ENCODE data around the gene FKBP1B.
A peak's percentile ranks its signal among the peaks of the same experiment; 100 is the strongest.
"Not testable (repeated sequence)": the region's sequence is repeated elsewhere in the genome, so short reads cannot be mapped to it uniquely, and the experiment has no call there.

FKBP1B gene

DNA sequence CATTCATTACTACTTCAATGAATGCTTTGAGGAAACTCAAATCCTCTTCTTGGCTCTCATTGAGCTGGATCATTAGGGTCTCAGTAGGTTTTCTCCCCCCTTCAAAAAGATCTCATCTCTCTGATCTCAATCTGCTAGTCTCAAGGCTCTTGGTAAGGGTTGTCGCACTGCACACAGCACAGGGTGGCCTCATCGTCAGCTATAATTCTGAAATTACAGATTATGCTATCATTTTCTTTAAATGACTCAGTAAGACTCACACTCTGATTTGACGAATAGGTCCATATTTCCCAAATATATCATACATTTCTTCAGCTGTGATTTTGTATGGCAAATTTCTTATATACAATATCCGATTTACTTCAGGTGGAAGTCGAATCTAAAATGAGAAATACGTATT lies 24.3 kb downstream of the FKBP1B start:
- no peak for DNase-seq

DNA sequence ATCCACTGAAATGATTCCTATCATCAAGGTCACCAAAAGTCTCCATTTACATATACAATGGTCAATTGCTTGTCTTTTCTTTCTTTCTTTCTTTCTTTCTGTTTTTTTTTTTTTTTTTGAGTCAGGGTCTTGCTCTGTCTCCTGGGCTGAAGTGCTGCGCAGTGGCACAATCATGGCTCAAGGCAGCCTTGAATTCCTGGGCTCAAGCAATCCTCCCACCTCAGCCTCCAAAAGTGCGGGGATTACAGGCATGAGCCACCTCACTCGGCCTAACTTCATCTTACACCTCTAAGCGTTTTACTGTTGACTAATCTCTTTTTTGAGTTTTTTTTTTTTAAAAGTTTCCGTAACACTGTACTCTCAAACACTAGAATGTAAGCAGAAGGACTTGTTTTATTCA lies 25.7 kb downstream of the FKBP1B start:
- no peak for DNase-seq

DNA sequence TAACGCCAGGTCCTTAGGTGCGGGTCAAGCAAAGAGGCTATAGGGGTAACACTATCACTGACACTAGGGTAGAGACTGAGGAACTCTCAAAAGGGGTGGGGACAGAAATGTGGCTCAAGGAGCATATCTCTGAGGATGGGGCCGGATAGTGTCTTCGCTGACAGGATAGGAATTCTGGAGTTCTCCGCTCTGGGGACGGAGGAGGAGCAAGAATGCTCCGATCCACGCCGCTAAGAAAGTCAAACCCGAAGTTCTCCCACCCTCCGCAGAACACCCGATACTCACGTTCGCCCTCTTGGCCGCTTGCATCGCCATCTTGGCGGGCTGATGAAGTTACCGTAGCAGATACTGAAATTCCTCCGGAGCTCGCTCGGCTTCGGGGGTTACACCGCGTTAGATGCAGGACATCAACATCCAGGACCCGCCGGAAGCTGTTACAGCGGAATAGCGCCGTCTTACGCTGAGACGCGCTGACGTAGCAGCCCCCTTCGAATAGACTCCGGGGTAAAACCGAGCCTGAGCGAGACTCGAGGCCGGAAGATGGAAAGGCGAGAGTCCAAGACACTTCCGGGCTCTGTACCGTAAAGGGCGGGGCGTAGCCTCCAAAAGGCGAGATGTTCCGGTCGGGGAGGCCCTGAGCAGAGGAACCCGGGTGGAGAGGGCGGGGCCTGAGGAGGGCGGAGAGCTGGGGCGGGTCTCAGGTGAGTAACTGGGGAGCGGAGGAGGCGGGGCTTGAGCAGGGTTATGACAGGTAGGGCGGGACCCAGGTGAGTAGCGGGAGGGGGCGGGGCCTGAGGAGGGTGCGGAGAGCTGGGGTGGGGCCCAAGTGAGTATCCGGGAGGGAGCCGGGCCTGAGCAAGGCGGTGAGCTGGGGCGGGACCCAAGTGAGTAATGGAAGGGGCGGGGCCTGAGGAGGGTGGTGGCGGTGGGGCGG lies 26.6 kb downstream of the FKBP1B start, which contains the start of gene SF3B6:
SF3B6 (minus strand) TSS at position 412 of the 934 bp plus-strand sequence; CDS start at position 315, 97 bp downstream.
- DNase-seq: peak; percentile 99

- peak; percentile 12 for DNase-seq
These were observed 27.5 kb downstream of the FKBP1B start for GRCh38 chr2:24076849-24077534.

DNA sequence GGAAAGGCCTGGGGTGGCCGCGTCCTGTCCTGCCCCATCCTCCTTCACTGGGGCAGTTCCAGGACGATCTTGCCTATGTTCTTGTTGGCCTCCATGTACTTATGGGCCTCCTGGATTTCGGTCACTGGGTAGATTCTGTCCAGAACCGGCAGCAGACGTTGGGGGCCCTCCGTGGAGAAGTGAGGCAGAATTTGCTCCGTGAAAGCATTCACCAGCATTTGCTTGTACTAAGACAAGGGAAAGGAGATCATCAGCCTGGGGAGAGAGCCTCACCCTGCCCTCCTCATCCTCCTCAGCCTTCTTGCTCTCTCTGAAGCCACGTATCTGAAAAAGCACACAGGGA lies 28.0 kb downstream of the FKBP1B start:
- DNase-seq: no peak

GRCh38 chr2:24077879-24078278 lies 28.3 kb downstream of the FKBP1B start:
- no peak for DNase-seq

DNA sequence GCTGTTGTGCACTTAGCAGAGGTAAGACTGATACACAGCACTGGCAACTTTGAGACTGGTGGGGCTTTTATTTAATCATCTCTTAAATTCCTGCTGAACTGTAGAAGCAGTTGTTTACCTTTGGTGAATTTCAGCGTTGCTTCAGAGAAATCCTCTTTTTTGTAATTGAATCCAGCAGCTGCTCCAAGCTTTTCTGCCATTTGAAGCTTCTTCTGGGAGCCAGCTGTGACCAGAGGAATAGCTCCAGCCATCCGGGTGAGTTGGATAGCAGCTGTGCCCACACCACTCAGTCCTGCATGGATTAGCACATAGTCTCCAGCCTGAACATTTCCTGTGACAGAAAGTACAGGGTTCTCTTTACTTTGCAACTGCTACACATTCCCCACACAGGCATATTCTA lies 31.2 kb downstream of the FKBP1B start:
- no peak for DNase-seq

GRCh38 chr2:24082787-24083566 lies 33.4 kb downstream of the FKBP1B start:
- DNase-seq: no peak

- DNase-seq: peak; percentile 39
These were observed 34.2 kb downstream of the FKBP1B start for GRCh38 chr2:24083567-24084385.

DNA sequence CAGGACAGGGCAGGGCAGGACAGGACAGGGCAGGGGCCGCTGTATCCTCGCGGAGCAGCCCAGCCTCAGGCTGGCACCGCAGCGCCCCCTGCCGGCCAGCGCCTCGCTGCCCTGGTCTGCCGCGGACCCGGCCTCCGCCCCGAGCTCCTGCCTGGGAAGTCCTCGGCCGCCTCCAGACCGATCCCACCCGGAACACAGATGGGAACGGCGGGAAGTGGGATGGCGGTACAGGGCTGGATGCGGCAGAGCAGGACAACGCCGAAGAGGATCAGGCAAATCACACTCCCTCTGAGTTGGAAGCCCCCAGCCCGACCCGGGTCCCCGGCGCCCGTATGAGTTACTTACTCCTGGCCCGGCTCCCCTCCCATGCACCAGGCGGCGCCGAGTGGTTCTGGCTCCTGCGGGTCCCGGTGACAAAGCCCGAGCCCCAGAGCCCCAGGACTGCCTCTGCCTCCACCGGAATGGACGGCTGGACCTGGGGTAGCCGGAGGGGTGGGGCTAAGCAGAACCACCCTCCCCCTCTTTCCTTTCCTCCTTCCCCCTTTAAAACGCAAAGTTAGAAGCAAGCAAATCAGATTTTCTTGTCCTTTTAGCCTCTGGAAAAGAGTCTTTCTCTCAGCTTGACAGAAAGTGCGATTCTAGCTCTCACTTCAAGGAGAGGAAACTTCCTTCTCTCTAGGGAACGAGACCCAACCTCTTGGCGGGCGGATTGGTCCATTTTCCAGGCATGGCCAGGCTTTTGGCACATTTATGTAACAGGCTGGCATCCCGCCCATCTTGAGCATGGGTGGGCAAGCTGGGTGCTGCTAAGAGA lies 35.1 kb downstream of the FKBP1B start, which contains the start of gene TP53I3:
TP53I3 (minus strand) TSS at position 449 of the 814 bp plus-strand sequence. CDS start 508 bp downstream, outside the sequence.
- DNase-seq: peak; percentile 81

- DNase-seq: no peak
These were observed 35.6 kb downstream of the FKBP1B start for GRCh38 chr2:24085200-24085489.

DNA sequence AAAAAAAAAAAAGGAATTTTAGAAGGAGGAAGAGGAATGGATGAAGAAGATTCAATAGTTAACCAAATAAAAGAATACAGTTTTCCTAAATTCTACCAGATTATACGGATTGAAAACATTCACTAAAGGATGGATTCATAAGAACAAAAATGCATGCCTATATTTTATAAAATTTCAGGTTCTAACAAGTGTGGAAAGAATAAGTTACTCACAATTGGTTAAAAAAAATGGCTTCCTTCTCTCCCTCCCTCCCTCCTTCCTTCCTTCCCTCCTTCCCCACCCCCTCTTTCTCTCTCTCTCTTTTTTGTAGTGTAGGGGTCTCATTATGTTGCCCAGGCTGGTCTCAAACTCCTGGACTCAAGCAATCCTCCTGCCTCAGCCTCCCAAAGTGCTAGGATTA lies 36.7 kb downstream of the FKBP1B start:
- no peak for DNase-seq

- DNase-seq: no peak
These were observed 37.5 kb downstream of the FKBP1B start for GRCh38 chr2:24087032-24087431.

DNA sequence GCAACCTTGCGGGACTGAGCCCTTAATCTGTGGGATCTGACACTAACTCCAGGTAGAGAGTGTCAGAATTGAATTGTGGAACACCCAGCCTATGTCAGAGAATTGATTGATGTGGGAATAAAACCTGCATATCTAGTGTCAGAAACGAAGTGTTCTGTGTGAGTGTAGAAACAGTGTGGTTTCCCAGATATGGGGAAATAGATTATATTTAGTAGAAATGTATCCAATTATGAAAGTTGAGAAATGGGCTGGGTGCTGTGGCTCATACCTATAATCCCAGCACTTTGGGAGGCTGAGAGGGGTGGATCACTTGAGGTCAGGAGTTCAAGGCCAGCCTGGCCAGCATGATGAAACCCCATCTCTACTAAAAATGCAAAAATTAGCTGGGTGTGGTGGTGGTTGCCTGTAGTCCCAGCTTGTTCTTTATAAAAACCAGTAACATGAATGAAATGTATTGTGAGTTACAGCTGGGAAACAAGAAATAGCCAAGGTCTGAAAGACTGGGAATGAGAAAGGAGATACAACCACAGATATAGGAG lies 39.3 kb downstream of the FKBP1B start:
- no peak for DNase-seq

DNA sequence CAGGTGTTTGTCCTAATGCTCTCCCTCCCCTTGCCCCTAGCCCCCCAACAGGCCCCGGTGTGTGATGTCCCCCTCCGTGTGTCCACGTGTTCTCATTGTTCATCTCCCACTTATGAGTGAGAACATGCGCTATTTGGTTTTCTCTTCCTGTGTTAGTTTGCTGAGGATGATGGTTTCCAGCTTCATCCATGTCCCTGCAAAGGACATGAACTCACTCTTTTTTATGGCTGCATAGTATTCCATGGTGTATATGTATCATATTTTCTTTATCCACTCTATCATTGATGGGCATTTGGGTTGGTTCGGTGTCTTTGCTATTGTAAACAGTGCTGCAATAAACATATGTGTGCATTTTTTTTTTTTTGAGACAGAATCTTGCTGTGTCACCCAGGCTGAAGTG lies 43.7 kb downstream of the FKBP1B start:
- not testable (repeated sequence) for DNase-seq

- not testable (repeated sequence) for DNase-seq
These were observed 45.7 kb downstream of the FKBP1B start for GRCh38 chr2:24095171-24095677.

GRCh38 chr2:24100732-24101131 lies 51.2 kb downstream of the FKBP1B start:
- DNase-seq: not testable (repeated sequence)

- no peak for DNase-seq
These were observed 52.5 kb downstream of the FKBP1B start for GRCh38 chr2:24101992-24102391.

DNA sequence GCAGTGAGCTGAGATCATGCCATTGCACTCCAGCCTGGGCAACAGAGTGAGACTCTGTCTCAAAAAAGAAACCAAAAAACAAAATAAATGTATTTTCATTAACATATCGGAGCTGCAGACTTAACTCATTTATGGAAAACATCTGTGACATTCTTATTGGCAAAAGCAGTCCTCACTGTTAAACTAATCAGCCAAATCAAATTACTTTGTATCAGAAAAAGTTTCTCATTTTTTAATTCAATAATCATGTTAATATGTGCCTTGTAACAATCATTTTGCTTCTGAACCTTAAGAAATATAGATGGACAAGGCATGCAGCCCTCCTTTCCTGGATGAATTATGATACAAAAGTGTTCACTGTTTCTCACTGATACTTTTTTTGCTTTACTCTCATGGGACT lies 53.1 kb downstream of the FKBP1B start:
- no peak for DNase-seq

DNA sequence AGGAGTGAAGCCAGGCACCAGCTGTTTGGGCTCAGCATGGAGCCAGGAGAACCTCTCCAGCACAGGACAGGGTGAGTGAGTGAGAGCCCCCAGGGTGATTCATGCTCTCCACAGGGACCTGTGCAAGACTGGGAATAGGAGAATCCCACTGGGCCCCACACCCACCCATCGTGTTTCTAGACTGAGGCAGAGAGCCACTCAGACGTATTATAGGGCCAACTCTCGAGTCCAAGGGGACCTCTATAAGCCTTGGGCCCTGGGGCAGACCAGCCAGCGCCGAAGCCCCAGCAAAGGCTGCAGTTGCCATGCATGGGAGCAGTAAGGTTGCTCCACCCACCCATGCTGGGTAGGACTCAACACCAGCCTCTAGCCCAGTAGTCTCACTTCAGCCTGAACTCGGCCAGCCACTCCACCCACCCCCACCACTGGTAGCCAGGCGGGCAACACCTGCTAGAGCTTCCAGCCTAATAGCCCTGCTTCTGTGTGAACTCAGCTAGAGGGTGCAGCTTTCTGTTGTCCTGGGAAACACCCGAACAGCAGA lies 54.6 kb downstream of the FKBP1B start:
- DNase-seq: no peak

DNA sequence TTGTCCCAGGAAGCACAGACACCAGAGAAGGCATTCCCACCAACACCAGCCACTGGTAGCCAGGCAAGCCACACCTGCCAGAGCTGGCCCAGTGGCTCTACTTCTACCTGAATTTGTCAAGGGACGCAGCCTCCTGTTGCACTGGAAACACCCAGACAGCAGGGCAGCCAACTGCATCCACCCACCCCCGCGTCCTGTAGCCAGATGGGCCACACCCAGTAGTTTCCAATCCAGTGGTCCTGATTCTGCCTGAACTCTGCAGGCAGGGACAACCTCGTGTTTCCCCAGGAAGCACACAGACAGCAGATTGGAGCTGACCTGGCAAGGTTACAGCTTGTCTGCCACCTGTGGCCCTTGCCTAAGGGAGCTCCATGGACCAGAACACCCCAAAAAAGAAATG lies 55.4 kb downstream of the FKBP1B start:
- DNase-seq: no peak
